Measurements from ENCODE around the gene GRID1.

GRCh38 chr10:86144301-86144700 is 222.3 kb downstream of the GRID1 start:
- TF ChIP-seq, protein P1, sequence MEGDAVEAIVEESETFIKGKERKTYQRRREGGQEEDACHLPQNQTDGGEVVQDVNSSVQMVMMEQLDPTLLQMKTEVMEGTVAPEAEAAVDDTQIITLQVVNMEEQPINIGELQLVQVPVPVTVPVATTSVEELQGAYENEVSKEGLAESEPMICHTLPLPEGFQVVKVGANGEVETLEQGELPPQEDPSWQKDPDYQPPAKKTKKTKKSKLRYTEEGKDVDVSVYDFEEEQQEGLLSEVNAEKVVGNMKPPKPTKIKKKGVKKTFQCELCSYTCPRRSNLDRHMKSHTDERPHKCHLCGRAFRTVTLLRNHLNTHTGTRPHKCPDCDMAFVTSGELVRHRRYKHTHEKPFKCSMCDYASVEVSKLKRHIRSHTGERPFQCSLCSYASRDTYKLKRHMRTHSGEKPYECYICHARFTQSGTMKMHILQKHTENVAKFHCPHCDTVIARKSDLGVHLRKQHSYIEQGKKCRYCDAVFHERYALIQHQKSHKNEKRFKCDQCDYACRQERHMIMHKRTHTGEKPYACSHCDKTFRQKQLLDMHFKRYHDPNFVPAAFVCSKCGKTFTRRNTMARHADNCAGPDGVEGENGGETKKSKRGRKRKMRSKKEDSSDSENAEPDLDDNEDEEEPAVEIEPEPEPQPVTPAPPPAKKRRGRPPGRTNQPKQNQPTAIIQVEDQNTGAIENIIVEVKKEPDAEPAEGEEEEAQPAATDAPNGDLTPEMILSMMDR (optimal IDR thresholded peaks at IDR 0.05 in 1 of 3, IDR thresholded peaks at IDR 0.05 in 1 of 3, conservative IDR thresholded peaks at IDR 0.05 in 1 of 3; ENCODE audit: extremely low read depth in 1 of 3, insufficient read depth in 2 of 3, low read length in 3 of 3) = no peak
- no peak for TF ChIP-seq EZH2 (IDR thresholded peaks at IDR 0.05; ENCODE audit: low read length)
